Calu3 (cell line): ENCODE results near the gene SLC6A17. TPM values are rescaled to one million over a fixed set of nuclear protein-coding genes. Genes with fewer than 3 reads are reported as not detected.
A peak's percentile ranks its signal among the peaks of the same experiment; 100 is the strongest.

Source experiments
- BruUV-seq: library from RNA; stranded (reverse); fragments of 400-500 nt; replicated peaks from 2 replicates; lab custom pipeline; 2021; lab: Mats Ljungman, UMichigan
- CTCF ChIA-PET: fragments of 300-600 bp; sonication (Branson Sonifier 250); formaldehyde crosslinking; loops from one replicate; lab custom pipeline; 2022; ENCODE audit warnings: antibody characterized with exemption; lab: Charles Lee
- DNase-seq: peaks from one replicate; pipeline ENCODE4 v3.0.0; 2022
- H3K27ac Mint-ChIP-seq: one replicate; pipeline ENCODE4 v1.8.0; 2022; ENCODE audit warnings: mixed read lengths; ENCODE audit not compliant: unreplicated experiment
- H3K27me3 Mint-ChIP-seq: one replicate; pipeline ENCODE4 v1.8.0; 2022; ENCODE audit warnings: mixed read lengths; ENCODE audit not compliant: unreplicated experiment
- H3K36me3 Mint-ChIP-seq: one replicate; pipeline ENCODE4 v1.8.0; 2022; ENCODE audit warnings: mild to moderate bottlenecking, moderate library complexity, mixed read lengths; ENCODE audit not compliant: insufficient read depth, unreplicated experiment
- H3K4me1 Mint-ChIP-seq: one replicate; pipeline ENCODE4 v1.8.0; 2022; ENCODE audit warnings: mild to moderate bottlenecking, low read depth, mixed read lengths; ENCODE audit not compliant: unreplicated experiment
- H3K4me3 Mint-ChIP-seq: one replicate; pipeline ENCODE4 v1.8.0; 2022; ENCODE audit warnings: mild to moderate bottlenecking, low read depth, moderate library complexity, mixed read lengths; ENCODE audit not compliant: unreplicated experiment
- H3K9me3 Mint-ChIP-seq: one replicate; pipeline ENCODE4 v1.8.0; 2022; ENCODE audit warnings: low read depth, mixed read lengths; ENCODE audit not compliant: unreplicated experiment
- intact Hi-C: fragments of 100-400 bp; cut with micrococcal nuclease; formaldehyde crosslinking; loops from one replicate; pipeline ENCODE4 v1.10.0; 2022; ENCODE audit not compliant: unreplicated experiment
- total RNA-seq: library from RNA; stranded (reverse); gene quantifications from 2 replicates; pipeline ENCODE4 v1.2.3, GENCODE V29; 2022
- TF ChIP-seq, protein P1 (sequence below): fragments of 200-600 bp; IDR thresholded peaks from one replicate; pipeline ENCODE4 v1.8.0; 2022; ENCODE audit warnings: antibody characterized with exemption; ENCODE audit not compliant: unreplicated experiment

The SLC6A17 gene
- total RNA-seq, 1 experiment from 2014 or later, result 0.24 TPM

DNA sequence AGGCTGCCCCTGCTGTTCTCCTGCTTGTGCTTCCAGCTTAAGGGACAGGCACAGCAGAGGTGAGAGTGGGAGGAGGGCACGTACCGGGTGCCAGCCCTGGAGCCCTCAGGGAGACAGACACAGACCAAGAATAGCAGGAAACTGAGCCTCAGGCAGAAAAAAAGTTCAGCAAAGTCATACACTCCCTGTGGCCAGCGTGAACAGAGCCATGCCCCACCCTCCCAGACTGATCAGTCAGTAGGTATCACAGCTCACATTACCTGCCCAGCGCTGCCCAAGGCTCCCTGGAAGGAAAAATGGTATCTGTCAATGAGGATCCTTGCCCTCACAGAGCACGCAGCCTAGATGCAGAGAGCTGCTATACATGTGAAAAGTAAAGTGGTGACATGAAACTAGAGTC lies 36.7 kb upstream of the SLC6A17 start:
- peaks cover 6% of the 10 kb centered on the region for H3K4me1 Mint-ChIP-seq
- H3K9me3 Mint-ChIP-seq, result no peaks in the 10 kb centered on the region
- BruUV-seq, result no TSS peak
- no peak overlapping the region for H3K4me3 Mint-ChIP-seq
- intact Hi-C loops, result no loop called here
- H3K36me3 Mint-ChIP-seq, result no peaks in the 10 kb centered on the region
- DNase-seq, result peak; percentile 10
- TF ChIP-seq, protein P1, sequence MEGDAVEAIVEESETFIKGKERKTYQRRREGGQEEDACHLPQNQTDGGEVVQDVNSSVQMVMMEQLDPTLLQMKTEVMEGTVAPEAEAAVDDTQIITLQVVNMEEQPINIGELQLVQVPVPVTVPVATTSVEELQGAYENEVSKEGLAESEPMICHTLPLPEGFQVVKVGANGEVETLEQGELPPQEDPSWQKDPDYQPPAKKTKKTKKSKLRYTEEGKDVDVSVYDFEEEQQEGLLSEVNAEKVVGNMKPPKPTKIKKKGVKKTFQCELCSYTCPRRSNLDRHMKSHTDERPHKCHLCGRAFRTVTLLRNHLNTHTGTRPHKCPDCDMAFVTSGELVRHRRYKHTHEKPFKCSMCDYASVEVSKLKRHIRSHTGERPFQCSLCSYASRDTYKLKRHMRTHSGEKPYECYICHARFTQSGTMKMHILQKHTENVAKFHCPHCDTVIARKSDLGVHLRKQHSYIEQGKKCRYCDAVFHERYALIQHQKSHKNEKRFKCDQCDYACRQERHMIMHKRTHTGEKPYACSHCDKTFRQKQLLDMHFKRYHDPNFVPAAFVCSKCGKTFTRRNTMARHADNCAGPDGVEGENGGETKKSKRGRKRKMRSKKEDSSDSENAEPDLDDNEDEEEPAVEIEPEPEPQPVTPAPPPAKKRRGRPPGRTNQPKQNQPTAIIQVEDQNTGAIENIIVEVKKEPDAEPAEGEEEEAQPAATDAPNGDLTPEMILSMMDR, result no peak
- CTCF ChIA-PET, result interaction anchor here (0.6 to 1.5 kb wide), 2 partner anchors 8 to 54 kb away, joined by 3 read pairs; no protein-coding TSS in a partner anchor
- peaks cover 85% of the 10 kb centered on the region for H3K27me3 Mint-ChIP-seq
- H3K27ac Mint-ChIP-seq, result no peak overlapping the region

DNA sequence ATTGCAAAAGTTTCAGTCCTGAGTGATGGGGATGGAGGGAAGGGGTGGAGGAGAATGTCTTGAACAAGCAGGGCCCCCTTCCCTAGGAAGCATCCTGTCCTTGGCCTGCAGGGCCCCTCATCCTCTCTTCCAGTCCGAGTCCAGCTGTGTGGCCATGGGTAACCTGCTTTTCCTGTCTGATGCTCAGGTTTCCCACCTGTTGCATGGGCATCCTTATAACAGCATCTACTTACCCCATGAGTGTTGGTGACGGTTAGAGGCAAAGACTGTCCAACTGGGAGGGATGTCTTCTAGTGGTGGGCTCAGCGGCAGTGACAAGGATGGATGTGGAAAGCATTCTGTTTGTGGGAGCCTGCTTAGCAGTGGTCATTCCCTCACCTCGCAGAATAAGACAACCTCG lies 36.1 kb upstream of the SLC6A17 start:
- TF ChIP-seq, protein P1, result no peak
- no peak overlapping the region for H3K4me3 Mint-ChIP-seq
- H3K27ac Mint-ChIP-seq, result no peak overlapping the region
- peaks cover 12% of the 10 kb centered on the region for H3K4me1 Mint-ChIP-seq
- no peak for DNase-seq
- CTCF ChIA-PET, result interaction anchor here (1.4 to 1.5 kb wide), 2 partner anchors 8 to 26 kb away, joined by 3 read pairs; no protein-coding TSS in a partner anchor
- intact Hi-C loops, result no loop called here
- H3K27me3 Mint-ChIP-seq, result peaks cover 79% of the 10 kb centered on the region
- no TSS peak for BruUV-seq
- H3K9me3 Mint-ChIP-seq, result no peaks in the 10 kb centered on the region
- no peaks in the 10 kb centered on the region for H3K36me3 Mint-ChIP-seq

DNA sequence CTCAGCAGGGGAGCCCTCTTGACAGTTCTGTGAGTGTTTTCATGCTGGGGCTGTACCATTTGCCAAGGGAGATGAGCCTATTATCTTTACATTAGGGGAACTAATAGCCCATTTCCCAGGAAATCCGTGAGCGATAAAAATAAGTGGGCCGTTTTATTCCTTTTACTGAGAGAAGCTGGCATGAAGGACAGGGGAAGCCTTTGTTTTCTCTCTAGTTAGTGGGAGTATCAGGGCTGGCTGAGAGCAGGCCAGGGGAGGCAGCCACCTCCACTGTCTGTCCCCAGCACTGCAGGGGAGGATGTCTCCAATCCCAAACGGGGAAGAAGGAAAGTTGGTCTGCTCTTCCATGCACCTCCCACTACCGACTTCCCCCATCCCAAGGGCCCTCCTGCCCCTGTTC lies 35.5 kb upstream of the SLC6A17 start:
- peaks cover 73% of the 10 kb centered on the region for H3K27me3 Mint-ChIP-seq
- H3K4me3 Mint-ChIP-seq, result no peak overlapping the region
- no peaks in the 10 kb centered on the region for H3K9me3 Mint-ChIP-seq
- no peak for DNase-seq
- H3K36me3 Mint-ChIP-seq, result no peaks in the 10 kb centered on the region
- peaks cover 18% of the 10 kb centered on the region for H3K4me1 Mint-ChIP-seq
- TF ChIP-seq, protein P1, result no peak
- intact Hi-C loops, result no loop called here
- CTCF ChIA-PET, result interaction anchor here (1.4 kb wide), 1 partner anchor 27 kb away, joined by 3 read pairs; no protein-coding TSS in a partner anchor
- BruUV-seq, result no TSS peak
- H3K27ac Mint-ChIP-seq, result no peak overlapping the region

DNA sequence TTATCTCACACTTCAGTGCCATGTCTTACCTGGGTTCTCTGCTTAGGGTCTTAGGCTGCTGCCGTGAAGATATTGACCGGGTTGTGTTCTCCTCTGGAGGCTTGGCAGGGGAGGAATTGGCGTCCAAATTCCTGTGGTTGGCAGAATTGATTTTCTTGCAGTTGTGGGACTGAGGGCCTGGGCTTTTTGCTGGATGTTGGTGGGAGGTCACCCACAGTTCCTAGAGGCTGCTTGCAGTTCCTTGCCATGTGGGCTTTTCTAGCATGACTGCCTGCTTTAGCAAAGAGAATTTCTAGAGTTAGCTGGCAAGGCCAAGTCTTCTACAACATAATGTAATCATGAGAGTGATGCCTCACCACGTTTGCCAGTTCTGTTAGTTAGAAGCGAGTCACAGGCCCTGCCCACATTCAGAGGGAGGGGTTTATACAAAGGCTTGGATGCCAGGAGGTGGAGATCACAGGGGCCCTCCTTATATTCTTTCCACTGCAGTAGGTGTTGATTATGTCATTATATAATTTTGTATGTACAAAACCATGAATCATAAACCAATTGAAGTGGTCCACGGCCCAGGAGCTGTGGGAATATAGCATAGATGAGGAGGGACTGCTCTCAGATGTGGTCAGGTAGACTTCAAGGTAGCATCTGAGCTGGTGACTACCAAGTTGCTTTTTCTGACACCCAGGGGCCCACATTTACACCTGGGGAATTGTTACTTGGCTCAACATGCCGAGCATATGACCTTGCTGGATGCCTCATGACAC lies 31.5 kb upstream of the SLC6A17 start:
- peaks cover 25% of the 10 kb centered on the region for H3K4me1 Mint-ChIP-seq
- intact Hi-C loops, result no loop called here
- TF ChIP-seq, protein P1, result no peak
- H3K36me3 Mint-ChIP-seq, result no peaks in the 10 kb centered on the region
- DNase-seq, result peak; percentile 64
- no peak overlapping the region for H3K4me3 Mint-ChIP-seq
- peaks cover 3% of the 10 kb centered on the region for H3K9me3 Mint-ChIP-seq
- no TSS peak for BruUV-seq
- H3K27ac Mint-ChIP-seq, result no peak overlapping the region
- peaks cover 57% of the 10 kb centered on the region for H3K27me3 Mint-ChIP-seq
- CTCF ChIA-PET, result no interaction called here
